ENCODE data around the gene KIRREL3. TPM values are rescaled to one million over a fixed set of nuclear protein-coding genes. Genes with fewer than 3 reads are reported as not detected.

Gene KIRREL3
- total and polyA plus RNA-seq, 2 of the 8 experiments (the other 6 are each of a cell fraction or from before 2014, with no cell fraction given), result 0.29 to 0.32 TPM

DNA sequence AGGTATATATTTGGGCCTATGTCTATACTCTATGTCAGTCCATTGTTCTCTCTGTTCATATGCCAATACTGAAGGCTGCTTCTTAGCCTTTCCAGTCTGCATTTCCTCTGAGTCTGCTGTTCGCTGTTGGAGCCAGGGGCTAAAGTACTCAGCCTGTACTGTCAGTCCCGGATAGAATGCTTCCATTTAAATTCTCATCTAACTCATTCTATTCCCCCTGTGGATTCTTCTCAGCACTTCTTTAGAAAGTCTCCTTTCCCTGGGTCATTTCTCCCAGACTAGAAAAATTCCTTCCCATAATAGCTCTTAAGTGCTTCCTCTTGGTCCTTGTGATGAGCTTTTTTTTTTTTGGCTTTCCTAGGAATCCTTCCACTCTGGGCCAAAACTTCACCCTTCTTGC, 293.1 kb downstream of the KIRREL3 start:
- Histone ChIP-seq H2BK12ac (ENCODE audit: low read depth, low read length) (no peak overlapping the region), H3K4ac (replicated peaks; ENCODE audit: insufficient read length, low read depth, low read length) (no peak overlapping the region), H4K5ac (ENCODE audit: insufficient read length, low read depth, low read length) (no peak overlapping the region), H3K27ac (ENCODE audit: low read depth, low read length) (no peak overlapping the region), H4K20me1 (replicated peaks in 1 of 2; ENCODE audit: control insufficient read depth in 1 of 2, insufficient read depth in 2 of 2, low read length in 2 of 2) (no peaks in the 10 kb centered on the region), H2BK20ac (ENCODE audit: low read length) (no peak overlapping the region), H3K23ac (ENCODE audit: insufficient read length) (no peak overlapping the region), H3K4me1 (replicated peaks in 1 of 4; ENCODE audit: control insufficient read depth in 3 of 4, insufficient read depth in 4 of 4, low read length in 3 of 4) (peaks cover 0 to 6% (median 1%) of the 10 kb centered on the region in 4 experiments; a peak in 4 of 7 replicates), H2AFZ (ENCODE audit: low read length) (no peak overlapping the region), H3K9me3 (ENCODE audit: insufficient read depth in 2 of 2, low read depth in 1 of 2, low read length in 1 of 2) (no peaks in the 10 kb centered on the region), H3K79me2 (ENCODE audit: control insufficient read depth in 1 of 2, insufficient read depth in 2 of 2, low read length in 2 of 2) (no peaks in the 10 kb centered on the region), H3K18ac (ENCODE audit: extremely low read depth, low read length) (no peak overlapping the region), H3K4me3 (ENCODE audit: extremely low read depth in 1 of 4, insufficient read depth in 2 of 4, low read depth in 3 of 4, low read length in 4 of 4) (no peak overlapping the region), H2BK15ac (ENCODE audit: low read length) (no peak overlapping the region), H3K9ac (replicated peaks in 1 of 4; ENCODE audit: extremely low read depth in 1 of 4, low read depth in 3 of 4, low read length in 3 of 4) (no peak overlapping the region), H4K8ac (ENCODE audit: extremely low read depth, insufficient read depth, low read length) (no peak overlapping the region), H3K56ac (replicated peaks; ENCODE audit: insufficient read length, low read depth, low read length) (no peak overlapping the region), H3K36me3 (ENCODE audit: control insufficient read depth in 2 of 4, insufficient read depth in 4 of 4, low read length in 3 of 4) (no peaks in the 10 kb centered on the region), H3K23me2 (ENCODE audit: low read depth, low read length) (no peaks in the 10 kb centered on the region), H3K27me3 (replicated peaks in 1 of 4; ENCODE audit: control insufficient read depth in 3 of 4, extremely low read depth in 1 of 4, insufficient read depth in 3 of 4, low read length in 3 of 4) (no peaks in the 10 kb centered on the region), H3K4me2 (ENCODE audit: insufficient read depth in 1 of 2, low read depth in 2 of 2, low read length in 2 of 2) (no peak overlapping the region), H2AK5ac (ENCODE audit: low read depth, low read length) (no peak overlapping the region), H3K79me1 (ENCODE audit: low read depth, low read length) (no peaks in the 10 kb centered on the region), H3K14ac (ENCODE audit: insufficient read length) (no peak overlapping the region), H2BK120ac (replicated peaks; ENCODE audit: low read depth, low read length) (no peak overlapping the region), H4K91ac (replicated peaks; ENCODE audit: insufficient read length, low read length) (no peak overlapping the region), H2BK5ac (ENCODE audit: low read depth, low read length) (no peak overlapping the region)
- WGBS, 2 experiments (ENCODE audit: extremely low coverage in 1 of 2, insufficient coverage in 1 of 2, insufficient read length in 1 of 2, insufficient replicate concordance in 2 of 2, low coverage in 1 of 2, low lambda C conversion rate in 2 of 2, missing lambda C conversion rate in 1 of 2), result 54% methylated on average over 2 of the region's 2 CpGs; no CpG with 5 or more reads in 1 of the 2 experiments
- no peak for DNase-seq (ENCODE audit: low read depth in 1 of 2, low spot score in 2 of 2)
- ChIA-PET POLR2A (ENCODE audit: partially characterized antibody) (interaction anchor here (0.6 kb wide), 1 partner anchor 73 kb away, joined by 4 read pairs; no protein-coding TSS in a partner anchor), CTCF (ENCODE audit: partially characterized antibody) (interaction anchor here (0.6 to 10.8 kb wide), 3 partner anchors 8 to 262 kb away, joined by 3 to 76 read pairs (median 5); no protein-coding TSS in a partner anchor)
- FAIRE-seq, result no peak
- TF ChIP-seq MAX (IDR thresholded peaks at IDR 0.05), result no peak
- TF ChIP-seq CHD2 (IDR thresholded peaks at IDR 0.05; ENCODE audit: low read length), result no peak
- TF ChIP-seq EGR1 (IDR thresholded peaks at IDR 0.05; ENCODE audit: borderline replicate concordance, low read depth, low read length), result no peak
- no peak for TF ChIP-seq NRF1 (IDR thresholded peaks at IDR 0.05; ENCODE audit: low read depth, low read length)
- TF ChIP-seq CBX5 (IDR thresholded peaks at IDR 0.05; ENCODE audit: low read depth, low read length), result no peak
- no peak for TF ChIP-seq FOSL1 (IDR thresholded peaks at IDR 0.05; ENCODE audit: insufficient read depth, low read depth, low read length)
- TF ChIP-seq TAF7 (optimal IDR thresholded peaks at IDR 0.05; ENCODE audit: borderline replicate concordance, low read depth, low read length), result no peak
- no peak for TF ChIP-seq SP4 (IDR thresholded peaks at IDR 0.05; ENCODE audit: low read length)
- no peak for TF ChIP-seq CBX8 (IDR thresholded peaks at IDR 0.05; ENCODE audit: borderline replicate concordance, low read depth, low read length)
- TF ChIP-seq RXRA (IDR thresholded peaks at IDR 0.05; ENCODE audit: insufficient read depth, low read depth, low read length), result no peak
- TF ChIP-seq RAD21 (IDR thresholded peaks at IDR 0.05 in 1 of 2, conservative IDR thresholded peaks at IDR 0.05 in 1 of 2; ENCODE audit: low read depth in 2 of 2, low read length in 2 of 2), result no peak
- no peak for TF ChIP-seq EZH2 (IDR thresholded peaks at IDR 0.05; ENCODE audit: low read depth, low read length, severe bottlenecking)
- no peak for TF ChIP-seq ZNF274 (IDR thresholded peaks at IDR 0.05; ENCODE audit: borderline replicate concordance, extremely low read depth, low read length)
- TF ChIP-seq POU5F1 (IDR thresholded peaks at IDR 0.05; ENCODE audit: low read depth, low read length), result no peak

Measured in H1 (cell line).